HG03103 (cell line): ENCODE results near the gene TSEN2.
"Not testable (repeated sequence)": the region's sequence is repeated elsewhere in the genome, so short reads cannot be mapped to it uniquely, and the experiment has no call there.

Experiments used
- ATAC-seq: cut with Tn5 transposase; IDR thresholded peaks from one replicate; pipeline ENCODE4 v1.9.1; 2021; ENCODE audit warnings: low read depth; ENCODE audit not compliant: unreplicated experiment

Gene TSEN2

GRCh38 chr3:12451960-12452359 lies 32.3 kb upstream of the TSEN2 start:
- no peak for ATAC-seq

DNA sequence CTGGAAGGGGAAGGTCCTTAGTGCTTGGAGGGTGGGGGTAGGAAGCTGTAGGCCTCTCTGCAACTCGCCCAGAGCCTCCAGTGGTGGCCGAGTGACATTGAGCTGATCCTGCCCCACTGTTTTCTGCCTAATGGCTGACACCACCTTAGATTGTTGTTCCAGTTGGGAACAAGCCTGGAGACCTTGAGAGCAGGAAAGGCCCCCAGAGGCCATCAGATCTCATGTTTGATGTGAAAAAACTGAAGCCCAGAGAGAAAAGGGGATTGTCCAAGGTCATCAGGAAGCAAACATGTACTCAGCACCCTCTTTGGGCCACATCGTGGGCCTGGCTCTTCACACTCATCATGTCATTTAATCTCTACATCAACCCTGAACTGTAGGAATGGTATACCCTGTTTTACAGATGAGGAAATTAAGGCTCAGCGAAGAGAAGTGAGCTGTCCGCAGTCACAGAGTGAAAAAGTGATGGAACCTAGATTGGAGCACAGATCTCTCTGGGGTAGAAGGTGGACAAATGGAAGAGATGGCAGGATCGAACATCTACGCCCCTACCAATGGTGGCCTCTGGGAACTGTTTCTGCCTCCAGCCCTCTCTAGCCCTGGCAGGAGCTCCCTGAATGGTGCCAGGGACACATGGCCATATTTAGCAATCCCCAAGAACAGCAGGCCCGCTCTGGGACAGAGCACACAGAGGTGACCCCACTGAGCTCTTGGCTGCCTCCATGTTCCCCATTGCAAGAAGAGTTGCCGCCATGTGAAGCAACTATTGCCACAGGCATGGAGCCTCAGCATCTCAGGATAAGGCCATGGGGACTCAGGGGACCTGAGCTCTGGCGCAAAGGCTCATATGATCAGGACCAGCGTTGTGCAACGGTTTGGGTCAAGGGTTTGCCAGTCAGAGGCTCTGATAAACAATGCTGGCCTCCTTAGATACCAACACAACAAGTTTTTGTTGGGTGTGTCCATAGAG lies 31.6 kb upstream of the TSEN2 start:
- ATAC-seq = no peak

GRCh38 chr3:12454076-12454815 lies 30.0 kb upstream of the TSEN2 start:
- no peak for ATAC-seq

DNA sequence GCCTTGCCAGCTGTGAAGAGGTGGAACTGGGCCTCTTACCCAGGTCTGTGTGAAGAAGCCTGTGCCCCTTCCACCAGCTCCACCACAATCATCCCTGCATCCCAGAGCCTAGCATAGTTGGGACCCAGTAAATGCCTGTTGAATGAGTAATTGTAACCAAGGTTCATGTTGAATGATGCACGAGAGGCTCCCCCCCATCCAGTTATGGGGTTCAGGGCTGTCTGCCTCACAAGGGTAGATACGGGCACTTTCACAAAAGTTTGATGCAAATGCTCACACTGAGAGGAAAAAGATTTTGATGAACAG lies 29.5 kb upstream of the TSEN2 start:
- no peak for ATAC-seq

DNA sequence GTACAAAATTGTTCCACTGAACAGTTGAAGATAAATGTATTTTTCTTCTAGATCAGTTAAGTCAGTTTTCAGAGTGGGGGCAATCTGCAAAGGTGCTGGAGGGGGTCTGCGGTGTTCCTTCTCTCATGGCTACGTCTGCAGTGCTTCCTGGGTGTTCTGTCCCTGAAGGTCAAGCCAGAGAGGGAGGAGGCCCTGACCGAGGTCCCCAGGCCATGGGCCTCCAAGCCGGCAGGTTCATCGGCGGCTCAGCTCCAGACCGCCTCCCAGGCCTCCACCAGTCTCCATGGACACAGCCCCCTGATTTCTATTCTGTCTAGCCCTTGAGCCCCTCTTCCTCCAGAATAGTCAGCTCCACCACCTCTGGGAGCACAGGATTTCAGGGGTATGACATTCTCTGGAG lies 28.5 kb upstream of the TSEN2 start:
- no peak for ATAC-seq

DNA sequence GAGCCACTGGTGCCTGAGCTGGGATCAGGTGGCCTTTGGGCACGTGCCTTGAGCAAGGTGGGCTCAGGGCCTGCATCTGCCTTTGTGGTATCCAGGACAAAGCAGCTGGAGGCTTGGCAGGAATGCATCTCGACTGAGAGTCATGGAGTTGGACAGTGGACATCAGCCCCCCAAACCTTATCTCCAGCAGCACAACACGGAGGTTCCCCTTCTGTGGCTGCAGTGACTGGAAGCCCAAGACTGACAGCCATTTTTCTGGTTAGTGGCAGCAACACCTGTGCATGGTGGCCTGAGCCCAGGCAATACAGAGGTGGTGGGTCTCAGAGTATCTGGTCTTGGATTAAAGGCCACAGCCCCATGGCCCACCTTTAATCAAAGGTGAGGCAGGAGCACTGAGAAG lies 27.8 kb upstream of the TSEN2 start:
- no peak for ATAC-seq

- not testable (repeated sequence) for ATAC-seq
Measured at GRCh38 chr3:12457380-12457779, 26.9 kb upstream of the TSEN2 start.

- ATAC-seq = no peak
Measured at GRCh38 chr3:12458901-12459300, 25.4 kb upstream of the TSEN2 start.

- ATAC-seq = no peak
Measured at GRCh38 chr3:12460127-12460526, 24.2 kb upstream of the TSEN2 start.

DNA sequence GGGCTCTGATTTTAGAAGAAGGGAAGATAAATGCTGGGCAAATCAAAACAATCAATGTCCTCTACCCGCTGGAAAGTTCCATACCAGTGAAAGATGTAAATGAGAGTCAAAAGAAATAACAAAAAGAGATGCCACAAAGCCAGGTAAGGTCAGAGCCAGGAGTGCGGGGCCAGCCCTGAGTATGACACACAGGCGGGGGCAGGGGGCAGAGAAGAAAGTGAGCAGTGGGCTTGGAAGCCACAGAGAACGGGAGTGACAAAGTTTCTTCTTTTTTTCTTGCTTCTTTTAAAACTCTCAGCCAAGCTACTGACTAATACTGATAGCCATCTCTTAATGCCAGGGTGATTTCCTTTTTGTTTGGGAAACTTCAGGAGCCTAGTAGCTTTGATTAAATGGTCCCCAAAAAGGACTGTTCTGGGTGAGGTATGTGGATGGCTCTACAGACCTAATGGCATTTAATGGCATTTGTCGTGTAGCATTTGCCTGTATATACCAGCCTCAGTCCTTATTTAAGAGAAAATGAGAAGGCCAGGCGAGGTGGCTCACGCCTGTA lies 23.1 kb upstream of the TSEN2 start:
- no peak for ATAC-seq

GRCh38 chr3:12462159-12462947 lies 21.9 kb upstream of the TSEN2 start:
- ATAC-seq = no peak

DNA sequence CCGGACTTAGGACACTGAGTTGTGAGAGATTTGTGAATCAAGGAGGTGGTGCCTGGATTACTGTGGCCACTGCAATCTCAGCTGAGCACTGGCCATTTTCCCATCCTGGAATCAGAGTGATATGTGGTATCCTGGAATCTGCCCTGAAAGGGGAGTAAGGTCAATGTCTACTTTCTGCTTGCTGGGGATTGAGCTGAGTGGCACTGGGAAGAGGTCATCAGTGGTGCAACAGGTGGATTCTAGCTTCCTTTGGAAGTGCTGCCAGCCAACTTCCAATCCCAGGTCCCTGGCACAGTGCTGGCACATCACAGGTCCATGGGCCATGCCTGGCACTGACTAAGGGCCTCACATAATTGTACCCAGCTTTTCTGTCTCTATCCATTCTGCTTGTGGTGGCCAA lies 20.6 kb upstream of the TSEN2 start:
- no peak for ATAC-seq

DNA sequence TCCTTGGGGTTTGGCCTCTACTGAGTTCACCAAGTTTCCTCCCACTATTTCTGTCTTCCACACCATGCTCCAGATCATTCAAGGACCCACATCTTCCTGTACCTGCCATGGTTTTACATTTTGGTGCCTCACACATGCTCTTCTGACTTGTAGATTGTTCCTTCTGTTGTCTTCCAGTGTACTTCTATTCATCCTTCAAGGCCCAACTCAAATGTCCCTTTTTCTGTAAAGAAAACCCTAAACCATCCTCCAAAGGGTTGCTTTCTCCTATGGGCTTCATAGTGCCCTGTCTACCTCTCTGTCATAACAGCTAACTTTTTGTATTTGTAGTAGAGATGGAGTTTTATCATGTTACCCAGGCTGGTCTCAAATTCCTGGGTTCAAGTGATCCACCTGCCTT lies 20.1 kb upstream of the TSEN2 start:
- no peak for ATAC-seq

DNA sequence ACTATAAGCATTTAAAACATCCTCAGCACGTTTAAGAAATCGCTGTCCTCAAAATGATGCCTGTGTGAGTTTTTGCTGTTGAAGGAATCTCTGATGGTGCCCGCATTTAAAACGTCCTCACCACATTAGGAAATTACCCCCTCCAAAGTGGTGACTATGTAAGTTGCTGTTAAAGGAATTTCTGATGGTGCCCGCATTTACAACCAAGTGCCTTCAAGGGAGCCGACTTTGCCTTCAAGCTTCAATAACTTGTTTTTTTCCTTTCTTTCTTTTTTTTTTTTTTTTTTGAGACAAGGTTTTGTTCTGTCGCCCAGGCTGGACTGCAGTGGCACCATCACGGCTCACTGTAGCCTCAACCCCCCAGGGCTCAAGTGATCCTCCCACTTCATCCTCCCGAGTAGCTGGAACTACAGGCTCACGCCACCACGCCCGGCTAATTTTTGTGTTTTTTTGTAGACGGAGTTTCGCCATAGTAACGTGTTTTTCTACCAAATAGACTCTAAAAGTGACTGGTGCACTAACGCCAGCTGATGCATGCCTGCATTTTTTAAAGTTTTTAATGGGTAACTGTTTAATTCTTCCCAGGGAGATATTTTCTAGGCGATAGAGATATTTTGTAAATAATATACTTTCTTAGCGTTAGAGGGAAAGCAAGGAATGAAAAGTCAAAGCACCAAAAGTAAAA lies 19.0 kb upstream of the TSEN2 start:
- no peak for ATAC-seq

DNA sequence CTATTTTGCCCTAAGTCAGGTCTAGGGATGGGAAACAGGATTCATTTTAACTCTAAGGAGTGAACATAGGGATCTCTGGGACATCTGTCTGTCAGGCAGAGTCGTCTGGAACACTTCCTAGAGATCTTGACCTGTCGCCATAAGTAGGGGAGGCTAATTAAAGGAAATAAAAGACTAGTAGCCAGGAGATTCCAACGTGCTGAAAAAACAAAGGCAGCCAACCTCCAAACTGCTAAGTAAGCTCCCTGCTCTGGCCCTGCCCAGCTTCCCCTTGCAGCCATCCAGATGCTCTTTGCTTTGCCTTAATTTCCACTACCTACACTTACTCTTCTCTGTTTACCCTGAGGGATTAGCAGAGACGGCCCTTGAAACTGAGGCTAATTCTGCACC lies 18.4 kb upstream of the TSEN2 start:
- ATAC-seq = no peak

GRCh38 chr3:12467746-12468145 lies 16.5 kb upstream of the TSEN2 start:
- ATAC-seq = no peak

- no peak for ATAC-seq
Measured at GRCh38 chr3:12468276-12468675, 16.0 kb upstream of the TSEN2 start.

GRCh38 chr3:12468757-12469156 lies 15.5 kb upstream of the TSEN2 start:
- no peak for ATAC-seq

- not testable (repeated sequence) for ATAC-seq
Measured at GRCh38 chr3:12469222-12469621, 15.1 kb upstream of the TSEN2 start.

- ATAC-seq = no peak
Measured at GRCh38 chr3:12470111-12470510, 14.2 kb upstream of the TSEN2 start.
